GM15510 (cell line): ENCODE results near the gene ANKRD40.

Experiments
- POLR2A ChIP-seq: IDR thresholded peaks from 3 replicates; pipeline ENCODE4 v1.6.1; 2011; ENCODE audit warnings: borderline replicate concordance; ENCODE audit not compliant: insufficient read length; ENCODE audit errors: extremely low read depth

The ANKRD40 gene

DNA sequence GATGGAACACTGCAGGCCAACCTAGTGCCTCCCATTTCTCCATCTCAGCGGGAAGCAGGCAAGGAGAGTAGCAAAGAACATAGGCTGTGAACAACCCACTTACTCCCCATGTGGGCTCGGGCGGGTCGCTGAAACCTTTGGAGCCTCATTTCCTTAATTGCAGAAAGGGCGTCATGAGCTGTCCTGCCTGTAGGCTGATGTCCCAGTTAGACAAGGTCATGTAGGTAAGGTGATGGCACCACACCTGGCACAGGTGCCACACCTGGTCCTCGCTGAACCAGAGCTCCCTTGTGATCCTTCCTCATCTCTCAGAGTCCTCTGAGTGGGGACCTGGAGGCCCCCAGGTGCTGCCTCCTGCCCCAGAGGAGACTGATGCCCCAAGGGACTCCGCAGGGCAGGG is 50.1 kb downstream of the ANKRD40 start:
- TF ChIP-seq POLR2A = no peak

- no peak for TF ChIP-seq POLR2A
These were observed 50.7 kb downstream of the ANKRD40 start for GRCh38 chr17:50657054-50657453.

DNA sequence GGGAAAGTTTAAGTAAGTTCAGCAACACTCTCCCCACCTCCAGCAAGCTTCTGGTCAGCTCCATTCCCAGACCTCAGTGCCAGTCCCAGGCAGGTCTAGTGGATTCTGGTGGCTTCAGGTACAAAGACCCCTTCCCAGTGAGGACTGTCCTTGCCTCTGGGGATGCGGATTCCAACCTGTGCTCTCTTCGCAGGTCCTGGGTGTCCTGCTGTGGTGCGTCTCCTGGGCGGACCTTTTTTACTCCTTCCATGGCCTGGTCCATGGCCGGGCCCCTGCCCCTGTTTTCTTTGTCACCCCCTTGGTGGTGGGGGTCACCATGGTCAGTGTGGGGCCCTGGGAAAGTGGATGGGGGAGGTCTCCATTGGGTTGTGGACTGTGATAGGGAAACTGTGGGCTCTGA is 51.2 kb downstream of the ANKRD40 start:
- TF ChIP-seq POLR2A = no peak

DNA sequence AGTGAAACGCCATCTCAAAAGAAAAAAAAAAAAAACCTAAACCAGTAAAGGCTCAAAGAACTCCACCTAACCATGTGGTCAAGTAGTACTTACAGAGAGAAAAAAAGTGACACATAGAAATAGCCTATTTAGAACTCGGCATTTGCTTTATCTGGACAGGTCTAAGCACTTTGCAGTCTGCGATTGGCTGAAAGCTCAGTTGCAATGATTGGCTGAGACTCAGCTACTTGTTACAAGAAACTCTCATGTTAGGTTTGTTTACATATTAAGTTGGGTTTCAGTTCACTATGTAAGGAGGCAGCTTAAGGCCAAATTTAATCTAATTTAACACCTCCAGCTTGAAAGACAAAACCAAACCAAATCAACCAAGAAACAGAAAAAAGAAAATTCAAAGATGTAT is 54.0 kb downstream of the ANKRD40 start:
- no peak for TF ChIP-seq POLR2A

- no peak for TF ChIP-seq POLR2A
These were observed 56.1 kb downstream of the ANKRD40 start for GRCh38 chr17:50651661-50652060.

DNA sequence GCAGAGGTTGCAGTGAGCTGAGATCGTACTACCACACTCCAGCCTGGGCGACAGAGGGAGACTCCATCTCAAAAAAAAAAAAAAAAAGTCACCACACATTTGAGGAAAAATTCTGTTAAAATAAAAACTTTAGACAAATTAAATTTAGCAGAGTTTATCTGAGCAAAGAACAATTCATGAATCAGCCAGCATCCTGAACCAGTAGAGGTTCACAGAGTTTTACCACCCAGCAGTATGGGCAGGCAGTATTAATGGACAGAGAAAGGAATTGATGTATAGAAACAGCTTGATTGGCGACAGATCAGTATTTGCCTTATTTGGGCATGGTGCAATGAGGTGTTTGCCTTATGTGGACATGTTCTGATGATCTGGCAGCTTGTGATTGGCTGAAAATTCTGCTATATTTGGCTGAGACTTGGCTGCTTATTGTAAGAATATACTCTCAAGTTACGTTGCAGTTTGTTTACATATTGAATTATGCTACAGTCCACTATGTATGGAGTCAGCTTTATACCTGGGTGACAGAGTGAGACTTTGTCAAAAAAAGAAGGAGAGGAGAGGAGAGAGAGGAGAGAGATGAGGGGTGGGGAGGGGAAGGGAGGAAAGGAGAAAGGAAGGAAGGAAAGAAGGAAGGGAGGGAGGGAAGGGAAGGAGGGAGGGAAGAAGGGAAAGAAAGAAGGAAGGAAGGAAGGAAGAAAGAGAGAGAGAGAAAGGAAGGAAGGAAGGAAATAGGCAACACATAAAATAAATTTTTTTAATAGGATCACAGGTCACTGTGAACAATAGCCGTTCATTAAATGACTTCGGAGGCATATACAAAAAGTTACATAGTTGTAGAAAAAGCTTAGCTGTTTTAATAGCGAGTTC is 58.4 kb downstream of the ANKRD40 start:
- TF ChIP-seq POLR2A = no peak

DNA sequence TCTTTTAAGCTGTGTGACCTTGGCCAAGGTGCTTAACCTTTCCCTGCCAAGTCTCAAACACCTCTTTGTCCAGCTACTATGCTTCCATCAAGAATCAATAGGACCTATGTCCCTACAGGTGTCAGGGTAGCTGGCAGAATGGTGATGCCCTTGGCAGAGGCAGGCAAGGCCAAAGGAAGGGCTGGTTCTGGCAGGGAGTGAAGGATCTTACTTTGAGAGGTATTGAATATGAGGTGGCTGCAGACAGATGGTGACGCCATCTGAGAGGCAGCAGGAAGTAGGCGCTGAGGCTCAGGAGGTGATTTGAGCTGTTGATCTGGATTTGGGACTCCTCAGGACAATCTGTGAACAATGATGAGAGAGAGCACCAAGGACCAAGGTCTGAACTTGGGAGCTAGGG is 60.5 kb downstream of the ANKRD40 start:
- no peak for TF ChIP-seq POLR2A

- no peak for TF ChIP-seq POLR2A
These were observed 61.7 kb downstream of the ANKRD40 start for GRCh38 chr17:50645748-50646682.
